ENCODE data around the gene WDR33. TPM values are rescaled to one million over a fixed set of nuclear protein-coding genes. Genes with fewer than 3 reads are reported as not detected.
"Not testable (repeated sequence)": the region's sequence is repeated elsewhere in the genome, so short reads cannot be mapped to it uniquely, and the experiment has no call there.

The WDR33 gene
- polyA plus RNA-seq, 12 donors, result 26.5 to 41.6 (median 36.3) TPM; not detected in 1

DNA sequence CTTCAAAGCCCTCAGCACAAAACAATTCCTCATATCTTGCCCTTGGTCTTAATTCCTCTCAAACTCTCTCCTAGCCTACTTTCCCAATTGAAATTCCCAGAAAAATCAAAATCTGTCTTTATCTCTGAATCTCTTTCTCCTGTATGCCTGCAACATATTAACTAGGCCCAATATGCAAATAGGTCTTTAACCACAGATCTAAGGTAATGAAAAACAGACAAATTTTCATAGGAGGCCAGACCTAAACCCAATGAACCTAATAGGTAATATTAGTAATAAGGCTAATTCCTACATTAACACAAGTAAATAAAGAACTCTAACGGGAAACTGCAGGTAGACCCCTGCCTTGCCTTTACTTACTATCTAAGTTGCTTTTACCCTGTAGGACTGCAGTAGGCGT lies 41.4 kb downstream of the WDR33 start:
- no peak for DNase-seq

DNA sequence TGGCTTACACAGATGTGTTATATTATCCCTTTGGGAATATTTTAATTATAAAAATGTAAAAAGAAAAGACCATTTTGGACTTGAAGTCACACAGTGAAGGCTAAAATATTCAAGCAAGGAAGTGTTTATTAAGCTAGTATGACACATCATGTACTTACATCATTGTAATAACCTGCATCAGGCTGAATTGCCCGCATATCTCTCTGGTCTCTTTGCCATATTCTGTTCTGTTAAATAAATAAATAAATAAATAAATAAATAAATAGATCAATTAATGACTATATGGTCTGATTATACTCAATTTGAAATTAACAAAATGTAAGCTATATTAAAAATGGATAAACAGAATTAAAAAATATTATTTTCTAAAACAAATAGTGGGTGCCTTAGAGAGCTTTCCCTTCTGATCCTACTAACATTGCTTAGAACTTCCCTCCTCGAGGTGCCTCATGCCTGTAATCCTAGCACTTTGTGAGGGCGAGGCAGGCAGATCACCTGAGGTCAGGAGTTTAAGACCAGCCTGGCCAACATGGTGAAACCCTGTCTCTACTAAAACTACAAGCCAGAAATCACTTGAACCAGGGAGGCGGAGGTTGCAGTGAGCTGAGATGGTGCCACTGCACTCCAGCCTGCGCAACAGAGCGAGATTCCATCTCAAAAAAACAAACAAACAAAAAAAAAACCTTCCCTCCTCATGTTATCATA lies 42.0 kb downstream of the WDR33 start:
- DNase-seq, result no peak

DNA sequence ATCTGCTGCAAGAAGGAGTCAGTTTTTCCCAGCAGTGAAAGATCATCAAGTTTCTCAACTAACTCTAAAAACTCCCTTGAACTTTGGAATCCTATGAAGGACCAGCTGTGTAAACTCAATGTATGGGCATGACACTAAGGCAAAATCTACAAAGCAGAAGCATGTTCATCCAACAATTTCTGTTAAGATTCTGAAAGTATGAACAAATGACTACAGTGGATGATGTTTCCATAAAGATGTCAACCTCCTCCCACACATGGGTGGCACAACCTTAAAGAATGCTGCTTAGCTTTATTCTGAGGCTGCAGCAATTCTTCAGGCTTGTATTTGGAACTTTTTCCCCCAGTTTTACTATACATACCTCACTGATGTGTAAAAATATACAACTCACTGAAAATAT lies 47.2 kb downstream of the WDR33 start:
- DNase-seq, result no peak

DNA sequence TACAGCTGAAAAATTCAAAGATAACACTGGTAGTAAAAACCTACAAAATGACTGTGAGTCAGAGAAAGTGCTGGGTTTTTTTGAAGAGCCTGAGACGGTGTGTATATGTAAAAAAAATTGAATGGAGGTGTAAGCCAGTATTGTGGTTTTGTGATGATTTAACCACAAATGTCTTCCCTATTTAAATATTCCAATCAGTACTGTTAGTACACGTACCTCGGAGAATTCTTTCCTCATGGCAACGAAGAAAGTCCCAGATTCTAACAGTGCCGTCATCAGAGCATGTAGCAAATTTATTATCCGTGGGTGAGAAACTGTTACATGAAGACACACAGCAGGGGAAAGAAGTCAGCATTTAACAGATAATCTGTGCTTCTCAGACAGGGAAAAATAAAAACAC lies 48.1 kb downstream of the WDR33 start:
- DNase-seq, result no peak

DNA sequence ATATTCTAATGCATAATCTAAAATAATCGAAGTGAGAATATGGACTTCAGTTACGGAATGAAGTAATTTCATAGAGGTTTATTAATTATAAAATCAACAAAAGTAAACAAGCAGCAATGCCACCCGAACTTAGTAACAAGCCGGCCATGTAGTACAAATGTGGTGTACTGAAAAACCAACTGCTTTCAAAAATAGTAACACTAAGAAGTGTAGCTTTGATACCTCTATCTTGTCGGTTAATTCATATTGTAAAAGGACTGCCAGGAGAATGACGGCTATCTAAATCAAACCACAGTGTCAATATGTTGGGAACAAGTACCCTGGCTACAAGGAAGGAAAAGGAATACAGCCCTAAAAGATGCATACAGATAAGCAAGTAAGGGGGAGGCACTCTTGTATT lies 48.5 kb downstream of the WDR33 start:
- DNase-seq, result no peak

DNA sequence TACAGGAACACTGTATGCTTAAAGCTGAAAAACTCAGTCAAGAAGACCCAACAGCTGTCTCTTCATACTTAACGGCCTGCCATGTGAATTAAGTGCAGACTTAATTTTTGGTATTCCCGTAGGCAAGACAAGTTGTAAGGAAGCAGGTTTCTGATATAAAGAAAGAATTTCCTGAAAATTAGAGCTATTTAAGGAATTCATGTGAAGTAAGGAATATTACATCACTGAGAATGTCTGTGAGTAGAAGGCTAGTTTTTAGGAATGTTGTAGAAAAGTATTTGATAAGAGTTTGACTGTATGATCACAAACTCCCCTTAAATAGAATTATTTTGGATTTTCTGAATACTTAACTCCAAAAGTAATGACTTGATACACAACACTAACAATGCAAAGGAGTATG lies 51.0 kb downstream of the WDR33 start:
- no peak for DNase-seq

DNA sequence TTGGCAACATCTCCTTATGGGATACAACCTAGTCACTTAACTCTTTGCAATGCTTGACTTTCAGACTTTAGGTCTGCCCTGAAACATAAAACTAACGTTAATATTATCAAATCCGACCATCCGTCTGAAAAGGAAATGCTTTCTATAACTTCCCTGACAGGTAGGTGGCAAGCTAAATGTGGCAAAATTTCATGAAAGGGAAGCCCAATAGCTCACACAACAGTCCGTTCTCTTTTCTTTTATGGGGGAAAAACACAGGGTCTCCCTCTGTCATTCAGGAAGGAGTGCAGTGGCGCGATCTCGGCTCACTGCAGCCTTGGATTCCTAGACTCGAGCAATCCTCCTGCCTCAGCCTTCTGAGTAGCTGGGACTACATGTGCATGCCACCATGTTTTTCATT lies 56.8 kb downstream of the WDR33 start:
- DNase-seq, result no peak

DNA sequence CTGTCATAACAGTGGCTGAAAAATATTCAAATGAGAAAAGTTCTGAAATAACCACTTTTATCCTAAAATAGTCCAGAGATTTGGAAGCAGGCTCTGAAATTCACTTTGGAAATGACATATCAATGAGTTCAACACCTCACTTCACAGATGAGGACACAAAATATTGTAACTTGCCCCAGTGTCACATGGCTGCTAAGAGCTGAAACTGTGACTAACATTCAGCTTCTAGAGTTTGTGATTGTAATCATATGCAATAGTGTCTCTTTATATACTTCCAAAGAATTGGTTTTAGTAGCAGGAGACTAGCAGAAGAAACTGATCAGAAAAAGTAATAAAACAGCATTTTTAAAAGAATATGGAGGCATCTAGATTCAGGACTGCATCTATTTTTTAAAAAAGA lies 57.6 kb downstream of the WDR33 start:
- no peak for DNase-seq

DNA sequence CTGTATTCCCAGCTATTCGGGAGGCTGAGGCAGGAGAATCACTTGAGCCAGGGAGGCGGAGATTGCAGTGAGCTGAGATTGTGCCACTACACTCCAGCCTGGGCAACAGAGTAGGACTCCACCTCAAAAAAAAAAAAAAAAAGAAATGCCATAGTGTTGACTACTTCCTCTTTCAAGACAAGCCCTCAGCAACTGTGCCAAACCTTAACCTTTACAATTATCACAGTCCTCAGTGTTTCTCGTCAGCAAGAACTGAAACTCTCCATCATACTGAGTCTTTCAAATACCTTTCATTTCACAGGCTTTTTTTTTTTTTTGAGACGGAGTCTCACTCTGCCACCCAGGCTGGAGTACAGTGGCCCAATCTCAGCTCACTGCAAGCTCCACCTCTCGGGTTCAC lies 61.4 kb downstream of the WDR33 start:
- DNase-seq, result not testable (repeated sequence)

DNA sequence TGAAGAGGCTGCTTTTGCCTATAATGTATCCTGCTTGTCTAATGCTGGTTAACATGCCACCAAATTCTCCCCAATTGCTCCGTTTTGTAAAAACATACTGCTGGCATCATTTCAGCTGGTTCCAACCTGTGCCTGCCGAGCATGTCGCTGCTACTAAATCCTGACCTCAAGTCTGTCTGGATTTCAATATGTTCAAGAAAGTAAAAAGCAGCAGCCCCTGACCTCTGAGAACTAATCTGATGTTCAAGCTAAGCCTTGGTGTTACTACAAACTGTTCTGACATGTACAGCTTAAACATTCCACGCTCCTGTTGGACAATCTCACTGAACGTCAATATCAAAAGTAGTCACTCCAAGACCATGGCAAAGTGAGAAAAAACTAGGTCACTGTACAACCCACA lies 63.4 kb downstream of the WDR33 start:
- no peak for DNase-seq

DNA sequence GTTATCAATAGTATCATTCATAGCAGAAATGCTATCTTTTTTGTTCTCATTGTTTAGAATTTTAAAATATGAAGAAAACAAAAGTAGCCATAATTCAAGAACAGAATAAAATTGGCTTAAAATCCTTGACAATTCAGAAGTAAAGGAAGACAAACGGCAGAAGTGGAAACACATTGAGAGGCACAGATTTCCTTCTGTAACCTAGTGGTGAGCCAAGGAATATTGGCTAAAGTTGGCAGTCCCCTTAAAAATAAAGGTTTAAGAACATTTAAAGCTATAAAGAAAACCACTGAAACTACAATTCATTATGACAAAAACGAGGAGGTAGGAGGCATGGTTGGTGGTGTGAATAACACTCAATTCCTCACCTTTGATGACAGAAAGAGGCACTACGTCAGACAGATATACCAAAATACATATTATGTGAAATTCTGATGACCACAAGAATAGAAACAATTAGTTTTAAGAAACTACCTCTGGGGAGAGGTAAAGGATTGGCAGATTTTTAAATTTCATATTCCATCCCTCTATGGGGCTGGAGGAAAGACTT lies 67.4 kb downstream of the WDR33 start:
- no peak for DNase-seq

DNA sequence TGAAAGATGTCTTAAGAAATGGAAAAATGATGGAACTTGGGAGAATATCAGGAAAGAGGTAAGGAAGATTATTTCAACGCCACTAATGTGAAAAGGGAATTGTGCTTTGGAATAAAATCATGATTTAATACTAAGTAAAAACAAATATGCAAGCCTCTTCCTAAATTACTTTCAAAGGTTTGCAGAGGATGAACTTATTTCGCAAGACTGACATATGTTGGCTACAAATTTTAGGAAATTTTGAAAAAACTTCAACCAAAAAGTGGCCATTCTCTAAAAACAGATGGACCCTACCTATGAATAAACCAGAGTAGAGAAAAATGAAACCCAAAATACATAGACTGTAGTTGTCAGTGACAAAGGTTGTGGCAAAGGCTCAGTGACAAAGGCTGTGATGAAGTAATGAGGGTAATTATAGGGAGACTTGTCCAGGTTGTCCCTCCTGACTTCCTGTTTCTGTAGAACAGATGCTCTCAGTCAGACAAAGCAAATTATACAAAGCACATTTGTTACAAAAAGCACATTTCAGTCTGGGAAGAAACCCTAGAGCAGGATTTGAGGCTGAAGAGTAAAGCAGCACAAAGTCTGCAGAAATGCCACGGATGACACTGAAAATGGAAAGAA lies 70.2 kb downstream of the WDR33 start:
- no peak for DNase-seq

DNA sequence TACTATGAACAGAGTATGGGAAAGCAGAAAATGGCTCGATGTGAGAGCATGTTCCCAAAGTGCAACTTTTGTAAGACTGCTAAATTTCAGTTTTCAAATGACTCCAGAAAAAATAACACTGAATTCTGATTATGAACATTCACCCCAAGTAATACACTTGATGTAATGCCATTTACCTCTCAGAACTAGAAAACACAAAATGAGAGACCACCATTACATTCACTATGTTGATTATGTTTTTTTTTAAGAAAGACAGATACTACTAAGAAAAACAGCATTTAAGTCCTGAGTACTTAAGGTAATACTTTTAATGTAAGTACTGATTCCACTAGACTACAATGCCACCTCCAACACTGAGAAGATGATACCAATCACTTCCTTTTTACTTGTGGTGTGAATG lies 71.2 kb downstream of the WDR33 start:
- no peak for DNase-seq

DNA sequence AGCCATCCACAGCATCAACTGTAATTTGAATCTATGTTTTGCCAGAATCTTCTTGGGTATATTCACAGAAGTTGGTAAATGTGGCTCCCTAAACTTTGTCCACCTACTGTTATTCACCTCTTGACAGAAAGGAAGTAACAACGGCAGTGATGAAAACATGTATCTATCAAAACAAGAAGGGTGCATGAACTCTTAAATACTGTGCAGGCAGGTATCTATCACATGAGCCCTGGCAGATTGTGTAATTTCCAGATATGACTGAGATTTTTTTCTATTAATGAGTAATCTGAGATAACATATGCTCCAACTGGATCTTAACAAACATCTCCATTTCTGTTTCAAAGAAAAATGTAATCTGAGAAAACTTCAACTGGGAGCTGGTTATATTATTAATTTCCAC lies 73.1 kb downstream of the WDR33 start:
- DNase-seq, result no peak

DNA sequence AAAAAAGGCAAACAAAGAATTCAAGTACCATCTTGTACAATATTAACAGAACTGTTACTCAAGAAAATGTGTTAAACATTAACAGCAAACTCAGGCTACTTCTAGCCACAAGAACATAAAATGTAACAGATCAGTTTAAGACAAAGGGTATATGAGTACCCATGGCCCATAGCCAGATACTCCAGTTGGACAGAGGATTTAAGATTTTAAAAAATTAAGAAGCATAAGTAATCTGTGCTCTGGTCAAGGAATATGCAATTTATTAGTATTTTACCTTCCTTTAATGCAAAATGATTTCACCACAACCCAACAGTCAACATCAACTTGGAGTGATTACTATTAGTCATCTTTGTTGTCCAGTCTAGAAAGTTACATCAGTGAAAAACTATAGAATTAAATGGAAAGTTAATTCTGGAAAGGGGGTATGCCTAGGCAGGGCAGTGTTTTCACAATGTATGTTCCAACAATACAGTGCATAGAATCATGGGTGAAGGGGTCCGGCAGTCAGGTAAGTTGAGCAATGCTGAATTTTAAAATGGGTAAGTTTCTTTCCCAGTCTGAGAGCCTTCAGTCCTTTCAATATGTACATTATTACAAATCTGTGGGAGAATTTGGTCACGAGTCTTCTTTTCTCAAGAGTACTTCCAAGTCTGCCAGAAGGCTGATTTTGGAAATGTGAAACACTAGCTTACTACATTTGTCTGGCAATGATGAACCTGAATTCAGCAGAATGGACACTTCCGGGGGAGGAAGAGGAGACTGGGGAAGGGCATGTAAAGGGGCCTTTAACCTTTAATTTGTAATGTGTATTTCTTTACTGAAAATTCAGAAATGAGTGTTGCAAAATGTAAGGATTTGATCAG lies 75.2 kb downstream of the WDR33 start:
- DNase-seq, result no peak

DNA sequence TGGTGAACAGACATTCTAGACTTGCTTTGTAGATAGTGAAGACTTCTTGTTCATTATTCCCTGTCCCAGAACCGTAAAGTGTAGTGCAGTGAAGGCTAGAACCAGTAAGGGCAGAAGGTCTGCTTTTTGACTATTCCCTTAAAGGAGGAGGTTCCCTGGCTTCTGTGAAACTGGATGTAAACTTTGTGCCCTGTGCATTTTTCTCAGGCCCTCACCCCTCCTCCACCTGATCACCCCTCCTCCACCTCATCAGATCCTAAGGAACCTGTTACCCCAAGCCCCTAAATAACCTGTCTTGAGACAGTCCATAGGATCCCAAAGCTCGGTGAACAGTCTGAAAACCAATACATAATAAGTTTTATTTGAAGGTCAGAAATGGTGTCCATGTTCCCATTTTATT lies 75.9 kb downstream of the WDR33 start:
- no peak for DNase-seq

DNA sequence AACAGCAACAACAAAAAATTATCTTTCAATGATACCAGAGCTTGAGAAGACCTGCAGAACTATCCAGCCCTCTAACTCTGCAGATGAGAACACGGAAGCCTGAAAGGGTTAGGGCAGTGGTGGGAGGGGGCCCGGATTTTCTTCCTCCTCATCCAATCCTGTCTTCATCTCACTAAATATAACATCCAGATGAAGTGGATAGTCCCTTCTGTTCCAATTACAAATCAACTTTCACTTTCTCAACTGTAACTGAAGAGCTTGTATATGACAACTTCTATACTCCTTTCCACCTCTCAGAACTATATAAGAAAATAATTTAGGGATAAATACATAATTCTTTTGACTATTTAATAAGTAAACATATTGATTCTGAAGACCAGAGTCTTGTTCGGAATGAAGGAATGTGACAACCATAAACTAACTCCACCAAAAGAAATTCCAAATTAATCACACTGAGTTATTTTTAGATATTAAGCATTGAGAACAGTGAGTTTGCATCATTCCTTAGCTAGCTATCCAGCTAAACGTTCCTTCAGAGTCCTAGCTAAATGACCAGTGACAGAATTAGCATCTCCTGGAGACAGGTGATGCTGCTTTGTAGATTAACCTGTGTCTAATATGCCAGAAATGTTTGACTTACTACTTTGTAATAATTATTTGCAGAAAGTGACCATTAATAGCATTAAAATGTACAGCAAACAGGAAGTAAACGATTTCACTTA lies 77.0 kb downstream of the WDR33 start:
- no peak for DNase-seq

DNA sequence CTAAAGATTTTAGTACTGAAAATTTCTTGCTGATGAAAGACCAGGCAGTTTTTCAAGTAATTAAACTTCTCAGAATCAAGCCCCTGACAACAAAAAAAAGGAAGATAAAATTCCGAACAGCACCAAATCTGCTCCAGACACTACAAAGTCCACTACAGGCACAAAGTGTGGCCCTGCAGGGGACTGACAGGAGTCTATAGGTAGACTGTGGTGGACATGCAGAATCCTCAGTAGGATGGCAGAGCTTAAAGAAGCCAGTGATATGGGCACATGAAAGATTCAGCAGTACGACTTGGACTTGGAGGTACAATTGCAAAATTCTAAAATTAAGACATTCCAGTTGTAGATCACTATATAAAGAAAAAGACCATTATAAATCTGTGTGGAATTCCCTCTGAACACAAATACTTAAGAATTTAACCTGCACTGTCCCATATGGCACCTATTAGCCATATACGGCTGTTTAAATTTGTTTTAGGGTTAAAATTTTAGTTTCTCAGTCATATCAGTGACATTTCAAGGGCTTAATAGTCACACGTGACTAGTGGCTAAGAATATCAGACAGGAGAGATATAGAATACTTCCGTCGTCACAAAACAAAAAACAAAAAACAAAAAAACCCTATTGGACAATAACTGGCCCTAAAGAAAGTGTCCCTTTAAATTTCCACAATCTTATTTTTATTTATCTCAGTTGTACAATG lies 77.7 kb downstream of the WDR33 start:
- no peak for DNase-seq

DNA sequence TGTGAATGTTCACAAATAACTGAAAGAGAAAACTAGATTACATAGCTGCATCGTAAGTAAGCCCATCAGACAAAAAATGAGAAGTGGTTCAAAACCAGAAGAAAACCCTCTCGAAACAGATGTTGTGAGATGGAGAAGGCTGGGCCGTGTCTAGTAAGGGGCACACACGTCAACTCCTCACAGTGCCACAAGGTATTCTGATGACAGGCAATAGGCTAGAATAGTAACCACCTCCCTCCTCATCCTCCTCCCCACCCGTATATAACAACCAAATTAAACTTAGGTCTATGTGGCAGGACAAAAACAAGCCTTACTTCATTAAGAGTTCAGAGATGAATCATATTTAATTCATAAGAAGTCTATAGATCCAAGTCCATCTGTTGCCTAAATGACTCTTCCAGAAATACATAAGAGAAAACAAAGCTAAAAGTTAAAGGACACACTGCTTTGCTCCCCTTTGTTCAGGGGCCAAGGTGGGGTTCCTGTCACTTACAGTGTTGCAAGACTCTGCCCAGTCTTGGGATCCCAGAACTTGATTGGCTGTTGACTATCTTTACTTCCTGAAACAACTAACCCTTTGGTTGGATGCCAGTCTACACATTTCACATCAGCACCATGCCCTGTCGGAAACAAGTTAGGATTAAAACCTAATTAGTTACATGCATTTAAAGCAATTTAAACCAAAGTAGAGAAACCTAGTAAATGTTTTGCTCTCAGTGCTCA lies 84.7 kb downstream of the WDR33 start:
- no peak for DNase-seq

DNA sequence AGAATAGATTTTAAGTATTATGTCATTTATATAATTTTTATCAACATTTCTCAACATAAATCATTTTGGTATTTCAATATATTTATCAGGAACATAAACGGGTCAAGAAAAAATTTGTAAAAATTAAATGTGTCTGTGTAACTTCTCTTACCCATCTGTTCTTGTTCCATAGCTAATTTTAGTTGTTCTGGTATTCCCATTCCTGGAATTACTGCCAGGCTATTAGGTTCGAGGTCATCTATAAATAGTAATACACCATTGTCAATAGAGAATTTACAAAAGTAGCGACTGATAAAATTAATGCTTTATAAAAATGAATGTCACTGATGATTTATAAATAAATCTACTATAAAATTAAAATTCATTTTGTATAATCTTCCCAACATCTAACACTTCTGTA lies 88.2 kb downstream of the WDR33 start:
- no peak for DNase-seq

DNA sequence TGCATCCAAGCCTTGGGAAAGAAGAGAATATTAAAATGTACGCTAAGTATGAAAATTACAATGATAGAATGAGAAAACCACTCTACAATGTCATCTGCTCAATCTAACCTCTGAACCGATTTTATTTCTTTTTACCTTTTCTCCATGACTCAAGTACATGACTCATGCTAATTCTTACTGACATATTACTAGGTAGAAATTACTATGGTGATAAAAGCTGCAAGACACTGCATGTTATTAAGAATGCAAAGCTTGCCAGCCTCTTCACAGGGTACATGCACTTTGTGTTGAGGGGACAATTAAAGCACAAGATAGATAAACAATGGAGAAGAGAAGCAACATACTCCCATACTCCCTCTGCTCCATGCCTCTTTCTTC lies 89.0 kb downstream of the WDR33 start:
- no peak for DNase-seq

Measured in muscle of arm (tissue), 12 donors.